ENCODE measurements around the gene RIC8A. TPM values are rescaled to one million over a fixed set of nuclear protein-coding genes. Genes with fewer than 3 reads are reported as not detected.

RIC8A gene
- total and polyA plus RNA-seq, 4 donors: 12.5 to 49.6 (median 34.5) TPM

DNA sequence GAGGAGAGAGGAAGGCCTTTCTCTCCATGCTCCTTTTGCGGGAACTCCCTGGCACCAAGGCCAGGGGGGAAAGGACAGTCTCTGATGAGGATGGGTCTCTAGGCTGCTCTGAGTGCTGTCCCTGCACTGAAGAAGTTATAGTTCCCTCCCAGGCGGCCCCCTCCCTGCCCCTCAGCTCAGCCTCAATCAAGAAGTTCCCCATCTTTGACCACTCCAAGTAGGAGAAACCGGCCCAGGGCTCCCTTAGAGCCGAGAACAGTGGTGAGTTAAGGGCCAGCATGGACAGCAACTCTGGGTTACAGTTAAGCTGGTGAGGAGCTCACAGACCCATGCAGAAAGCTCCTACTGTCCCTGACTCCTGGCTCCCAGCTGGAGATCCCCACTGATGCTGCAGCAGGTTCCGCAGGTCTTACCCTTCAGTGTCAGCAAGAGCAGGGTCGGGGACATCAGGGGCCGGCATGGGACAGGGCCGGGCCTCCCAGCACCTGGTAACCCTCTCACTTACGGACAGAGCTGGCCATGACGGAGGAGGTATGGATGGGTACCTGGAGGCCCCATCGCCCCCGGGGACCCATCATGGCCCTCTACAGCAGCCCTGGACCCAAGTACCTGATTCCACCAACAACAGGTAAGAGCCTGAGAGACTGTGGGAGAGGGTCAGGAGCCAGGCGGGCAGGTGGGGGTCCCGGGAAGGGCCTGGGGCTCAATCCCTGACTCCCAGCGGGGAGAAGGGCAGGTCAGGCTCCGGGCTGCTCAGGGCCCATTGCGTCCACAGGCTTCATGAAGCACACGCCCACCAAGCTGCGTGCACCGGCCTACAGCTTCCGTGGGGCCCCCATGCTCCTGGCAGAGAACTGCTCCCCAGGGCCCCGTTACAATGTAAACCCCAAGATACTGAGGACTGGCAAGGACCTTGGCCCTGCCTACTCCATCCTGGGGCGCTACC lies 10.4 kb upstream of the RIC8A start:
- no peak for TF ChIP-seq HNF4A (conservative IDR thresholded peaks at IDR 0.05)
- H3K9me3 ChIP-seq (ENCODE audit: control insufficient read depth in 4 of 4, low read length in 3 of 4): no peaks in the 10 kb centered on the region
- H3K27ac ChIP-seq (ENCODE audit: low read depth in 1 of 2, low read length in 2 of 2): no peak overlapping the region
- no peak for DNase-seq (ENCODE audit: low spot score)
- WGBS: 87% methylated on average over 23 of the region's 23 CpGs
- no peaks in the 10 kb centered on the region for H3K27me3 ChIP-seq (ENCODE audit: control insufficient read depth in 4 of 4, insufficient read depth in 4 of 4, low read length in 3 of 4)
- H3K36me3 ChIP-seq (ENCODE audit: control insufficient read depth in 4 of 4, insufficient read depth in 3 of 4, low read depth in 1 of 4, low read length in 3 of 4): peaks cover 0 to 4% (median under 1%) of the 10 kb centered on the region in 4 donors
- H3K4me1 ChIP-seq (ENCODE audit: control insufficient read depth in 4 of 4, insufficient read depth in 4 of 4, low read length in 3 of 4): no peaks in the 10 kb centered on the region
- no peak overlapping the region for H3K9ac ChIP-seq (ENCODE audit: low read depth in 1 of 2, low read length in 2 of 2)
- no peak overlapping the region for H3K4me3 ChIP-seq (ENCODE audit: low read depth in 1 of 3, low read length in 3 of 3)

DNA sequence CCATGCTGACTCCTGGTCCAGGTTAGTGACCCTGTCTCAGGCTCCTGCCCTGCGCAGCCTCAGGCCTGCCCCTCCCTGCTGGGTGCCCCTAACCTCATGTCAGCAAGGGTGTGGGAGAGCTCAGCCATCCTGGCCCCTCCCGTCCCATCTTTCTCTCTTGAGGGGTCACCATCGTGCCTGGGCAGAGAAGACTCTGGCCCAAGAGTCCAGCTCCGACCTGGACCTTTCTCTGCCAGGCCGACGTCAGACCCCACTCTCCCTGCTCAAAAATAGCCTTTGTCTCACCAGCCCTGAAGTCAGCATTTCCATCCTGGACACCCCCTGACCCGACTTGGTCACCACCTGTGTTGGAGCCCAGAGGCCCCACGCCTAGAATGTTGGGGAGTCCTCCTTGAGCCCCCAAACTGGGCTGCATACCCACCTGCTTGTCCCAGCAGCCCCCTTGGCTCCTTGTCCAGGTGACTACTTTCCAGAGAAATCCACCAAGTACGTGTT lies 9.7 kb upstream of the RIC8A start:
- no peaks in the 10 kb centered on the region for H3K4me1 ChIP-seq (ENCODE audit: control insufficient read depth in 4 of 4, insufficient read depth in 4 of 4, low read length in 3 of 4)
- WGBS: 85% methylated on average over 9 of the region's 9 CpGs
- TF ChIP-seq MAX (IDR thresholded peaks at IDR 0.05): no peak
- TF ChIP-seq HNF4G (IDR thresholded peaks at IDR 0.05): no peak
- no peak for TF ChIP-seq YY1 (IDR thresholded peaks at IDR 0.05)
- no peak for TF ChIP-seq TAF1 (conservative IDR thresholded peaks at IDR 0.05)
- TF ChIP-seq FOXA1 (IDR thresholded peaks at IDR 0.05): no peak
- no peak for TF ChIP-seq ATF3 (IDR thresholded peaks at IDR 0.05)
- TF ChIP-seq RAD21 (IDR thresholded peaks at IDR 0.05): no peak
- TF ChIP-seq GABPA (IDR thresholded peaks at IDR 0.05 in 1 of 2, conservative IDR thresholded peaks at IDR 0.05 in 1 of 2): no peak
- no peak for DNase-seq (ENCODE audit: low spot score)
- H3K27me3 ChIP-seq (ENCODE audit: control insufficient read depth in 4 of 4, insufficient read depth in 4 of 4, low read length in 3 of 4): no peaks in the 10 kb centered on the region
- peaks cover 0 to 6% (median under 1%) of the 10 kb centered on the region in 4 donors for H3K36me3 ChIP-seq (ENCODE audit: control insufficient read depth in 4 of 4, insufficient read depth in 3 of 4, low read depth in 1 of 4, low read length in 3 of 4)
- H3K9ac ChIP-seq (ENCODE audit: low read depth in 1 of 2, low read length in 2 of 2): no peak overlapping the region
- no peak overlapping the region for H3K27ac ChIP-seq (ENCODE audit: low read depth in 1 of 2, low read length in 2 of 2)
- H3K4me3 ChIP-seq (ENCODE audit: low read depth in 1 of 3, low read length in 3 of 3): no peak overlapping the region
- H3K9me3 ChIP-seq (ENCODE audit: control insufficient read depth in 4 of 4, low read length in 3 of 4): no peaks in the 10 kb centered on the region

GRCh38 chr11:198236-198806 lies 9.2 kb upstream of the RIC8A start:
- no peak for DNase-seq (ENCODE audit: low spot score)
- Histone ChIP-seq H3K4me3 (ENCODE audit: low read depth in 1 of 3, low read length in 3 of 3) (no peak overlapping the region), H3K36me3 (ENCODE audit: control insufficient read depth in 4 of 4, insufficient read depth in 3 of 4, low read depth in 1 of 4, low read length in 3 of 4) (peaks cover 0 to 6% (median 3%) of the 10 kb centered on the region in 4 donors), H3K4me1 (ENCODE audit: control insufficient read depth in 4 of 4, insufficient read depth in 4 of 4, low read length in 3 of 4) (no peaks in the 10 kb centered on the region), H3K27me3 (ENCODE audit: control insufficient read depth in 4 of 4, insufficient read depth in 4 of 4, low read length in 3 of 4) (no peaks in the 10 kb centered on the region), H3K9me3 (ENCODE audit: control insufficient read depth in 4 of 4, low read length in 3 of 4) (no peaks in the 10 kb centered on the region), H3K27ac (ENCODE audit: low read depth in 1 of 2, low read length in 2 of 2) (no peak overlapping the region), H3K9ac (ENCODE audit: low read depth in 1 of 2, low read length in 2 of 2) (no peak overlapping the region)
- TF ChIP-seq HNF4A (conservative IDR thresholded peaks at IDR 0.05): no peak
- TF ChIP-seq REST (IDR thresholded peaks at IDR 0.05): no peak
- TF ChIP-seq TAF1 (conservative IDR thresholded peaks at IDR 0.05): no peak
- no peak for TF ChIP-seq SP1 (IDR thresholded peaks at IDR 0.05)
- TF ChIP-seq FOXA1 (IDR thresholded peaks at IDR 0.05): no peak
- WGBS: 92% methylated on average over 21 of the region's 21 CpGs

All from liver (tissue), 9 donors.